ENCODE measurements around the gene INPP5A.

The INPP5A gene

GRCh38 chr10:132579027-132579859 is 41.7 kb downstream of the INPP5A start:
- no peak for DNase-seq (ENCODE audit: low spot score)

- no peak for DNase-seq (ENCODE audit: low spot score)
These were observed 42.6 kb downstream of the INPP5A start for GRCh38 chr10:132580143-132580542.

GRCh38 chr10:132580617-132581016 is 43.0 kb downstream of the INPP5A start:
- DNase-seq (ENCODE audit: low spot score), result no peak

GRCh38 chr10:132582137-132582536 is 44.5 kb downstream of the INPP5A start:
- no peak for DNase-seq (ENCODE audit: low spot score)

- DNase-seq (ENCODE audit: low spot score), result no peak
These were observed 45.2 kb downstream of the INPP5A start for GRCh38 chr10:132582771-132583170.

GRCh38 chr10:132583456-132583855 is 45.9 kb downstream of the INPP5A start:
- DNase-seq (ENCODE audit: low spot score), result no peak

- no peak for DNase-seq (ENCODE audit: low spot score)
These were observed 46.5 kb downstream of the INPP5A start for GRCh38 chr10:132584081-132584480.

GRCh38 chr10:132585732-132586722 is 48.4 kb downstream of the INPP5A start:
- no peak for DNase-seq (ENCODE audit: low spot score)

- DNase-seq (ENCODE audit: low spot score), result no peak
These were observed 49.2 kb downstream of the INPP5A start for GRCh38 chr10:132586739-132587138.

GRCh38 chr10:132587175-132587574 is 49.6 kb downstream of the INPP5A start:
- DNase-seq (ENCODE audit: low spot score), result no peak

GRCh38 chr10:132588301-132589013 is 50.9 kb downstream of the INPP5A start:
- DNase-seq (ENCODE audit: low spot score), result no peak

- DNase-seq (ENCODE audit: low spot score), result no peak
These were observed 51.4 kb downstream of the INPP5A start for GRCh38 chr10:132589015-132589414.

GRCh38 chr10:132589681-132590080 is 52.1 kb downstream of the INPP5A start:
- no peak for DNase-seq (ENCODE audit: low spot score)

GRCh38 chr10:132590094-132590751 is 52.6 kb downstream of the INPP5A start:
- no peak for DNase-seq (ENCODE audit: low spot score)

GRCh38 chr10:132590752-132591121 is 53.1 kb downstream of the INPP5A start:
- DNase-seq (ENCODE audit: low spot score), result no peak

GRCh38 chr10:132591166-132591971 is 53.8 kb downstream of the INPP5A start:
- DNase-seq (ENCODE audit: low spot score), result peak; percentile 64

- peak; percentile 64 for DNase-seq (ENCODE audit: low spot score)
These were observed 55.3 kb downstream of the INPP5A start for GRCh38 chr10:132592790-132593383.

- DNase-seq (ENCODE audit: low spot score), result no peak
These were observed 55.8 kb downstream of the INPP5A start for GRCh38 chr10:132593389-132593788.

- no peak for DNase-seq (ENCODE audit: low spot score)
These were observed 56.6 kb downstream of the INPP5A start for GRCh38 chr10:132593900-132594876.

All from left forelimb (tissue), 1 donor.